ENCODE measurements around the gene FOXN1.

The FOXN1 gene

DNA sequence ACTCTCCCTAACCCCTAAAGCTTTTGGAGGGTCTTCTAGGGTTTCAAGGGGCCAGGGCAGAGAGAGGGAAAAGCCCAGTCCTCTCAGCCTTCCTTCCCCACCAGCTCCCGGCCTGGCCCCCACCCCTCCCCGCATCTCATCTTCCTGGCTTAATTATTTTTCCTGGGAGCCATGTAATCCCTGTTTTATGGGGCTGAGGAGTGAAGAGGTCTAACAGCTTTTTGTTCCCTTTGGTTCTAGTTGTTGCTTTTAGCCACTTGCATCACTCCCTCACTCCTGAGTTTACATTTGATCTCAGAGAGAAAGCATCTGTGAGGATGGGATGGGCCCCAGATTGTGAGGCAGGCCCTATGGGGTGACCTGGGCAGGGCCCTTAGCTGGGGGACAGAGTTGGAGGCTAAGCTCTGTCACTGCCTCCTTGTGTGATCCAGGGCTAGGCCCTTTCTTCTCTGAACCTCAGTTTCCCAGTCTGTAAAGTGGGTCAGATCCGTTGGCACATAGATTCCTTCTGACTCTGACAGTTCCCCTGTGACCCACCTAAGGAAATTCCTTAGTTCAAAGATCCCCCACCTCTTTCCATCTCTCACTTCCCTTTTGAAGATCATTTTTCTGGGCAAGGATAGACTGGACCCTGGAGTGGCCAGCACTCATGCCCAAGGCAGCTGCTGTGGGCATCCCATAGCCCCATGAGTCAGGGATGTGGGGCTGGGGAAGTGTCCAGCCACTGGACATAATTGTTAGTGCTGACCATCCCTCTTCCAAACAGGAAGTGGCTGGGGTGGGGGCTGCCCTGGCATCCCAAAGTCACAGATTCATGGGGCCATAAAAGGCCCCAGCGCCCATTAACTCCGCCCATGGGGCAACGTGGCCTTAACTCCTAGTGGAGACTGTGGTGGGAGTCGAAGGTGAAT, 26.2 kb downstream of the FOXN1 start:
- Histone ChIP-seq H3K9ac (ENCODE audit: low read length) (no peak overlapping the region), H4K91ac (ENCODE audit: low read depth, low read length) (no peak overlapping the region), H3K4me3 (ENCODE audit: low read depth, low read length) (no peak overlapping the region), H3K18ac (ENCODE audit: low read length) (no peak overlapping the region), H4K12ac (ENCODE audit: low read depth, low read length) (no peak overlapping the region), H3K4me1 (ENCODE audit: control insufficient read depth in 1 of 2, insufficient read depth in 2 of 2, low read length in 2 of 2) (no peaks in the 10 kb centered on the region), H2BK12ac (ENCODE audit: low read length) (no peak overlapping the region), H3K27me3 (ENCODE audit: insufficient read depth, low read length) (no peaks in the 10 kb centered on the region), H2AFZ (ENCODE audit: insufficient read depth, low read length, poor library complexity) (no peak overlapping the region), H2AK5ac (ENCODE audit: low read length) (no peak overlapping the region), H3K27ac (ENCODE audit: low read depth, low read length) (no peak overlapping the region), H4K8ac (ENCODE audit: low read depth, low read length) (no peak overlapping the region), H2BK120ac (ENCODE audit: insufficient read depth, low read length, poor library complexity) (no peak overlapping the region), H3K23ac (ENCODE audit: low read length) (no peak overlapping the region), H3K36me3 (ENCODE audit: control insufficient read depth in 1 of 2, insufficient read depth in 2 of 2, low read length in 2 of 2) (no peaks in the 10 kb centered on the region), H3K9me3 (ENCODE audit: insufficient read depth, low read depth, low read length) (peaks cover 1% of the 10 kb centered on the region), H3K79me1 (ENCODE audit: low read length) (no peaks in the 10 kb centered on the region), H3K79me2 (ENCODE audit: control insufficient read depth, insufficient read depth, low read length, poor library complexity) (no peaks in the 10 kb centered on the region), H3K4ac (ENCODE audit: low read depth, low read length) (no peak overlapping the region), H2BK5ac (ENCODE audit: low read depth, low read length, poor library complexity) (no peak overlapping the region), H3K14ac (ENCODE audit: low read length) (no peak overlapping the region), H3K4me2 (ENCODE audit: low read length) (no peak overlapping the region)
- DNase-seq, result no peak
- no CpG with 5 or more reads among the region's 7 CpGs for WGBS (ENCODE audit: extremely low coverage, insufficient coverage, insufficient read length)

DNA sequence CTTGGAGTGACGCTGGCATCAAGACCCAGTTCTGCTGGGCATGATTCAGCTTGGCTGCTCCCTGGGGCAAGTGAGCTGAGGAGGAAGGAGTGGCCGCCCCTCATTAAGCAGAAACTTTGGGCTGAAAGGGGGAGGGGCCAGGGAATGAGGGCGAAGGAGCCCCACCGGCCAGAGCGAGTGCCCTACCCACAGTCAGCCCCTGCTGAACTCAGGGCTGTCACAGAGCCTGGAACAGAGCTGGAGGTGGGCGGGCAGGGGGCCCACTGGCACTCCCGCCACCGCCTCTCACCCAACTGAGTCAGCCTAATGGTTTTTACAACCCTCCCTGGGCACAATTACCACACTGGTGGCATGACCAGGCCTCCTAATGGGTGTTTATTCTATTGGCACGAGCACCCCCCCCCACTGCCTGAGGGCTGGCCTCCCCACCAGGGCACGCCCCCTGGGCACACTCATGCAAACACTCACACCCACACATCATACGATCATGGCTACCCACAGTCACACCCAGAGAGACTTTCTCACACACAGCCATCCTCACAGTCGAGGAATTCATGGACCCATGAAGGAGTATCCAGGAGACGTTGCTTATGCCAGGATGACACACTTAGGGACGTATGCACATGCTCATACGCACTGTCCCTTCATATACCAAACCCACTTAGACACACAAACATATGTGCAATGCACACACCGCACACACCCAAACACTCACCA, 27.1 kb downstream of the FOXN1 start:
- H3K18ac ChIP-seq (ENCODE audit: low read length), result no peak overlapping the region
- DNase-seq, result no peak
- H4K91ac ChIP-seq (ENCODE audit: low read depth, low read length), result no peak overlapping the region
- H3K79me2 ChIP-seq (ENCODE audit: control insufficient read depth, insufficient read depth, low read length, poor library complexity), result no peaks in the 10 kb centered on the region
- no peaks in the 10 kb centered on the region for H3K27me3 ChIP-seq (ENCODE audit: insufficient read depth, low read length)
- H3K4me3 ChIP-seq (ENCODE audit: low read depth, low read length), result no peak overlapping the region
- no peak overlapping the region for H2BK120ac ChIP-seq (ENCODE audit: insufficient read depth, low read length, poor library complexity)
- no peak overlapping the region for H2AFZ ChIP-seq (ENCODE audit: insufficient read depth, low read length, poor library complexity)
- no peak overlapping the region for H2BK5ac ChIP-seq (ENCODE audit: low read depth, low read length, poor library complexity)
- no peak overlapping the region for H3K14ac ChIP-seq (ENCODE audit: low read length)
- WGBS (ENCODE audit: extremely low coverage, insufficient coverage, insufficient read length), result 100% methylated on average over 1 of the region's 16 CpGs
- no peak overlapping the region for H4K12ac ChIP-seq (ENCODE audit: low read depth, low read length)
- H3K27ac ChIP-seq (ENCODE audit: low read depth, low read length), result no peak overlapping the region
- no peaks in the 10 kb centered on the region for H3K4me1 ChIP-seq (ENCODE audit: control insufficient read depth in 1 of 2, insufficient read depth in 2 of 2, low read length in 2 of 2)
- H3K79me1 ChIP-seq (ENCODE audit: low read length), result no peaks in the 10 kb centered on the region
- H4K8ac ChIP-seq (ENCODE audit: low read depth, low read length), result no peak overlapping the region
- H3K4me2 ChIP-seq (ENCODE audit: low read length), result no peak overlapping the region
- H2AK5ac ChIP-seq (ENCODE audit: low read length), result no peak overlapping the region
- H3K23ac ChIP-seq (ENCODE audit: low read length), result no peak overlapping the region
- H3K9me3 ChIP-seq (ENCODE audit: insufficient read depth, low read depth, low read length), result peaks cover 2% of the 10 kb centered on the region
- no peak overlapping the region for H3K9ac ChIP-seq (ENCODE audit: low read length)
- no peak overlapping the region for H2BK12ac ChIP-seq (ENCODE audit: low read length)
- no peak overlapping the region for H3K4ac ChIP-seq (ENCODE audit: low read depth, low read length)
- no peaks in the 10 kb centered on the region for H3K36me3 ChIP-seq (ENCODE audit: control insufficient read depth in 1 of 2, insufficient read depth in 2 of 2, low read length in 2 of 2)

DNA sequence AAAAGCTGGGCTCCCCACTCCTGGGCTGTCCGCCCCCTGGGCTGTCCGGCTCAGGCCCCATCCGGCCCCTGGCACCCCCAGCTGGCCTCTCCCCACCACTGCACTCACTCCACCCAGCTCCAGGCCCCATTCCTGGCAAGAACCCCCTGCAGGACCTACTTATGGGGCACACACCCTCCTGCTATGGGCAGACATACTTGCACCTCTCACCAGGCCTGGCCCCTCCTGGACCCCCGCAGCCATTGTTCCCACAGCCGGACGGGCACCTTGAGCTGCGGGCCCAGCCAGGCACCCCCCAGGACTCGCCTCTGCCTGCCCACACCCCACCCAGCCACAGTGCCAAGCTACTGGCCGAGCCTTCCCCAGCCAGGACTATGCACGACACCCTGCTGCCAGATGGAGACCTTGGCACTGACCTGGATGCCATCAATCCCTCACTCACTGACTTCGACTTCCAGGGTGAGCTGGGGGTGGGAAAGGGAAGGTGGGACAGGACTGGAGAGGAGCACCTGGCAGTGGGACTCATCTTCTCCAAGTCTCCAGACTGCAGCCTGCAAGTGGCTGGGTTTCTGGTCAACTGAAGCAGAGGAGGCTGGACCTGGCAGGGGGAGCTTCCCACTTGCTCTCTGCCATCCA, 28.7 kb downstream of the FOXN1 start:
- Histone ChIP-seq H3K14ac (ENCODE audit: low read length) (no peak overlapping the region), H2AK5ac (ENCODE audit: low read length) (no peak overlapping the region), H3K27ac (ENCODE audit: low read depth, low read length) (no peak overlapping the region), H3K4me1 (ENCODE audit: control insufficient read depth in 1 of 2, insufficient read depth in 2 of 2, low read length in 2 of 2) (no peaks in the 10 kb centered on the region), H3K4me3 (ENCODE audit: low read depth, low read length) (no peak overlapping the region), H3K36me3 (ENCODE audit: control insufficient read depth in 1 of 2, insufficient read depth in 2 of 2, low read length in 2 of 2) (no peaks in the 10 kb centered on the region), H3K23ac (ENCODE audit: low read length) (no peak overlapping the region), H4K8ac (ENCODE audit: low read depth, low read length) (no peak overlapping the region), H3K79me2 (ENCODE audit: control insufficient read depth, insufficient read depth, low read length, poor library complexity) (no peaks in the 10 kb centered on the region), H3K9ac (ENCODE audit: low read length) (no peak overlapping the region), H2AFZ (ENCODE audit: insufficient read depth, low read length, poor library complexity) (no peak overlapping the region), H3K4me2 (ENCODE audit: low read length) (no peak overlapping the region), H3K4ac (ENCODE audit: low read depth, low read length) (no peak overlapping the region), H4K91ac (ENCODE audit: low read depth, low read length) (no peak overlapping the region), H3K79me1 (ENCODE audit: low read length) (no peaks in the 10 kb centered on the region), H4K12ac (ENCODE audit: low read depth, low read length) (no peak overlapping the region), H2BK120ac (ENCODE audit: insufficient read depth, low read length, poor library complexity) (no peak overlapping the region), H2BK12ac (ENCODE audit: low read length) (no peak overlapping the region), H2BK5ac (ENCODE audit: low read depth, low read length, poor library complexity) (no peak overlapping the region), H3K18ac (ENCODE audit: low read length) (no peak overlapping the region), H3K27me3 (ENCODE audit: insufficient read depth, low read length) (no peaks in the 10 kb centered on the region), H3K9me3 (ENCODE audit: insufficient read depth, low read depth, low read length) (peaks cover 2% of the 10 kb centered on the region)
- no CpG with 5 or more reads among the region's 11 CpGs for WGBS (ENCODE audit: extremely low coverage, insufficient coverage, insufficient read length)
- DNase-seq, result no peak

DNA sequence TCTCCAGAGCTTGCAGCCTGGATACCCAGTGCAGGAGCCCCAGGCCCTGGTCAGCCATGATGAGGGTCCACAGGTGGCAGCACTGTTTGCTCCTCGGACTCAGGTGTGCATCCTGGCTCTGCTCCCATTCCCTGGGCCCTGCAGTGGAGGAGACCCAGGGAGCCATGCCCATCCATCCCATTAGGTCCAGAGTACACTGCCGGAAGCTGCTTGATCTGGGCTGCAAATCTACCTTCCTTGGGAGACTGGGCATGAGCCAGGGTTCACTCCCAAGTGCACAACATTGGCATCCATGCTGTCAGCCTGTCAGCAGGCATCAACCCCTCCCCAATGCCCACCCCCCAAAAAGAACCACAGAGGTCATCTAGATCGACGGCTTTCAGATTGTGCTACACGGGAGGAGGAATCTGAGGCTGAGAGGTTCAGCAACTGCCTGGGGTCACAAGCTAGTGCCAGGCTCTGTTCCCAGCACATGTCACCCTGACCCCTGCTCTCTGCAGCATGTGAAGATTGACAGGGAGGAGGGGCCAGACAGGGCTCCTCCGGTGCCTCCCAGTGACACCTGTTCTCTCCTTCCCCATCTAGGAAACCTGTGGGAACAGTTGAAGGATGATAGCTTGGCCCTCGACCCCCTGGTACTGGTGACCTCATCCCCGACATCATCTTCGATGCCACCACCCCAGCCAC, 30.5 kb downstream of the FOXN1 start:
- Histone ChIP-seq H3K4me1 (ENCODE audit: control insufficient read depth in 1 of 2, insufficient read depth in 2 of 2, low read length in 2 of 2) (no peaks in the 10 kb centered on the region), H3K4ac (ENCODE audit: low read depth, low read length) (no peak overlapping the region), H3K79me1 (ENCODE audit: low read length) (no peaks in the 10 kb centered on the region), H3K4me2 (ENCODE audit: low read length) (no peak overlapping the region), H3K9me3 (ENCODE audit: insufficient read depth, low read depth, low read length) (peaks cover 2% of the 10 kb centered on the region), H2AFZ (ENCODE audit: insufficient read depth, low read length, poor library complexity) (no peak overlapping the region), H2BK12ac (ENCODE audit: low read length) (no peak overlapping the region), H3K79me2 (ENCODE audit: control insufficient read depth, insufficient read depth, low read length, poor library complexity) (no peaks in the 10 kb centered on the region), H4K8ac (ENCODE audit: low read depth, low read length) (no peak overlapping the region), H2AK5ac (ENCODE audit: low read length) (no peak overlapping the region), H2BK120ac (ENCODE audit: insufficient read depth, low read length, poor library complexity) (no peak overlapping the region), H3K27me3 (ENCODE audit: insufficient read depth, low read length) (no peaks in the 10 kb centered on the region), H3K18ac (ENCODE audit: low read length) (no peak overlapping the region), H4K91ac (ENCODE audit: low read depth, low read length) (no peak overlapping the region), H3K27ac (ENCODE audit: low read depth, low read length) (no peak overlapping the region), H2BK5ac (ENCODE audit: low read depth, low read length, poor library complexity) (no peak overlapping the region), H3K9ac (ENCODE audit: low read length) (no peak overlapping the region), H3K4me3 (ENCODE audit: low read depth, low read length) (no peak overlapping the region), H3K23ac (ENCODE audit: low read length) (no peak overlapping the region), H4K12ac (ENCODE audit: low read depth, low read length) (no peak overlapping the region), H3K36me3 (ENCODE audit: control insufficient read depth in 1 of 2, insufficient read depth in 2 of 2, low read length in 2 of 2) (no peaks in the 10 kb centered on the region), H3K14ac (ENCODE audit: low read length) (no peak overlapping the region)
- WGBS (ENCODE audit: extremely low coverage, insufficient coverage, insufficient read length), result no CpG with 5 or more reads among the region's 9 CpGs
- DNase-seq, result no peak

Measured in trophoblast cell (in vitro differentiated cells and primary cell).